ENCODE results near the gene BCAS3. TPM values are rescaled to one million over a fixed set of nuclear protein-coding genes. Genes with fewer than 3 reads are reported as not detected.

BCAS3 gene
- total RNA-seq, 4 donors from 2014 or later, result 21.7 to 42.2 (median 23.0) TPM

- TF ChIP-seq, protein P1, sequence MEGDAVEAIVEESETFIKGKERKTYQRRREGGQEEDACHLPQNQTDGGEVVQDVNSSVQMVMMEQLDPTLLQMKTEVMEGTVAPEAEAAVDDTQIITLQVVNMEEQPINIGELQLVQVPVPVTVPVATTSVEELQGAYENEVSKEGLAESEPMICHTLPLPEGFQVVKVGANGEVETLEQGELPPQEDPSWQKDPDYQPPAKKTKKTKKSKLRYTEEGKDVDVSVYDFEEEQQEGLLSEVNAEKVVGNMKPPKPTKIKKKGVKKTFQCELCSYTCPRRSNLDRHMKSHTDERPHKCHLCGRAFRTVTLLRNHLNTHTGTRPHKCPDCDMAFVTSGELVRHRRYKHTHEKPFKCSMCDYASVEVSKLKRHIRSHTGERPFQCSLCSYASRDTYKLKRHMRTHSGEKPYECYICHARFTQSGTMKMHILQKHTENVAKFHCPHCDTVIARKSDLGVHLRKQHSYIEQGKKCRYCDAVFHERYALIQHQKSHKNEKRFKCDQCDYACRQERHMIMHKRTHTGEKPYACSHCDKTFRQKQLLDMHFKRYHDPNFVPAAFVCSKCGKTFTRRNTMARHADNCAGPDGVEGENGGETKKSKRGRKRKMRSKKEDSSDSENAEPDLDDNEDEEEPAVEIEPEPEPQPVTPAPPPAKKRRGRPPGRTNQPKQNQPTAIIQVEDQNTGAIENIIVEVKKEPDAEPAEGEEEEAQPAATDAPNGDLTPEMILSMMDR (IDR thresholded peaks at IDR 0.05; ENCODE audit: low read depth), result no peak
Observed at GRCh38 chr17:61179380-61179806, 501.7 kb downstream of the BCAS3 start.

- TF ChIP-seq, protein P1 (IDR thresholded peaks at IDR 0.05; ENCODE audit: low read depth), result no peak
Observed at GRCh38 chr17:61183793-61184192, 506.1 kb downstream of the BCAS3 start.

GRCh38 chr17:61185385-61185784 lies 507.7 kb downstream of the BCAS3 start:
- TF ChIP-seq, protein P1 (IDR thresholded peaks at IDR 0.05; ENCODE audit: low read depth), result no peak

DNA sequence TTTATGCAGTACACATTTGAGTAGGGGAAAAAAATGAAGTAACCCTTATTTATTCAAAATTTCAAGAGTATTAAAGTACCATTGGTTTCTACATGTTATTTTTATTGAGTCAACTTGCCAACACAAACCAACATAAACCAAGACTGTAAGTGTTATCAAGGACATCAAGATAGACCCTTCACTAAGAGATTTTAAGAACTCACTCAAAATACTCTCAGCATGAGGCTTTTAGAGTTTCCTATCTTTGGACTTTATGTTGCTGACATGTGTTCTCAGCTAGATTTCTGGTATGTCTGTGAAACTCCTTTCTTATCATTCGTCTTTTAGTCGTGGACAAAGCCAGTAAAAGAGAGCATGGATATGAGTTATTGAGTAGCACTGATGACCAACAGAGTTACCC lies 509.4 kb downstream of the BCAS3 start:
- TF ChIP-seq, protein P1 (IDR thresholded peaks at IDR 0.05; ENCODE audit: low read depth), result no peak

DNA sequence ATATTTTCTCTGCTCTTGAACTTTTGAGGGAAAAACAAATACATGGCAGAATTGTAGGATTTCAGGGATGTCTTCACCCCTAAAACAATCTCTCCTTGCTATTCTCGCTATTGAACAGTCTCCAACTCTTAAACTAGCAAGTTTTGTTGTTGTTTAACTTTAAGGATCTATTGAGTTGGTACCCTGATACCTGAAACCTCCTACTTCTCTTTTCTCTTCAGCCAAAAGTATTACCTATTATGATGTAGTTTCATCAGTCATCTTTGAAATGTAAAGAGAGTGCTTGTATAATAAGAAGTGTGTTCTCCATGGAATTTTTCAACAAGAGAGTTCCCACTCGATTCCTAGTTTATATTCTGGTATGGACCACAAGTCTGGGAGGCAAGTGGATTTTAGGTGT lies 510.4 kb downstream of the BCAS3 start:
- TF ChIP-seq, protein P1 (IDR thresholded peaks at IDR 0.05; ENCODE audit: low read depth), result no peak

GRCh38 chr17:61189968-61190367 lies 512.3 kb downstream of the BCAS3 start:
- TF ChIP-seq, protein P1 (IDR thresholded peaks at IDR 0.05; ENCODE audit: low read depth), result no peak

- TF ChIP-seq, protein P1 (IDR thresholded peaks at IDR 0.05; ENCODE audit: low read depth), result no peak
Observed at GRCh38 chr17:61196302-61196704, 518.7 kb downstream of the BCAS3 start.
